Erythroblast (primary cell): ENCODE measurements around the gene TSPAN13.

Experiments used
- GATA1 ChIP-seq: IDR thresholded peaks from 2 replicates; pipeline ENCODE4 v1.6.1; 2011; ENCODE audit warnings: low read depth, mild to moderate bottlenecking, control low read depth, low read length, moderate library complexity
- POLR2A ChIP-seq: IDR thresholded peaks from 2 replicates; pipeline ENCODE4 v1.6.1; 2011; ENCODE audit warnings: mild to moderate bottlenecking, low read length

DNA sequence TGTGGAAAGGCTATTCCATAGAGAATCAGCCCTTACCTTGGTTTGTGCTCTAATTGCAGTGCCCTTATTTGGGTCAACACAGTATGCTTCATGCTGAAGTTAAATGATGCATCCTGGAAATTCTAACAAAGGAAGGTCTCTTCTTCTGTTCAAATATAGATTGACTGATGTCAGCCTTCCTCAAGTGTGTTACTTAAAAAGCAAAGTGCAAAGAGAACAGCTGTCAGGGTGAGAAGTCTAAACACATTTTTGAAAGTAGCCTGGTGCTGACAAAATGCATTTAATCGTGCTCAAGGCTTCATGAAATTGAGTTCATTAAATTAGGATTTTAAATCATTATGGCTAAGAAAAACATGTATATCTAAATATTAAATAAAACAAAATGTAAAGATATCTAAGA lies 31.8 kb downstream of the TSPAN13 start:
- TF ChIP-seq POLR2A (no peak), GATA1 (no peak)
